Stimulated activated CD4-positive, alpha-beta T cell treated with anti-CD3 and anti-CD28 coated beads, Interleukin-2, amount 100 ng/mL, for 4 hours (primary cell): Measurements from ENCODE around the gene GIMD1.

Experiments used
- DNase-seq: peaks from one replicate; pipeline ENCODE4 v3.0.0-alpha.2; 2020; ENCODE audit warnings: low read depth

Gene GIMD1

GRCh38 chr4:106315476-106315967 lies 53.1 kb downstream of the GIMD1 start:
- DNase-seq, result peak; percentile 41

- no peak for DNase-seq
Measured at GRCh38 chr4:106314960-106315359, 53.6 kb downstream of the GIMD1 start.

- DNase-seq, result no peak
Measured at GRCh38 chr4:106312997-106313522, 55.5 kb downstream of the GIMD1 start.

- no peak for DNase-seq
Measured at GRCh38 chr4:106312377-106312776, 56.2 kb downstream of the GIMD1 start.
